Heart right ventricle (tissue), 16 donors: Measurements from ENCODE around the gene MVB12B. TPM values are rescaled to one million over a fixed set of nuclear protein-coding genes. Genes with fewer than 3 reads are reported as not detected.

Experiments
- ATAC-seq, 8 donors: fragments of 200-7000 bp; cut with Tn5 transposase; one replicate each; pipeline ENCODE4 v1.9.1; 2020; ENCODE audit warnings: mild to moderate bottlenecking in 8 of 8, moderate library complexity in 8 of 8, moderate number of reproducible peaks in 1 of 8
- DNase-seq, 2 donors: peaks; one replicate each; pipeline ENCODE4 v3.0.0-alpha.2; 2020
- H3K27ac ChIP-seq, 10 donors: fragments of 200-600 bp; sonication (generic) in 2 of 10; one replicate each; pipeline versions ENCODE4 v1.5.0 to v1.8.0; 2020 to 2022; ENCODE audit warnings: mild to moderate bottlenecking in 3 of 10
- H3K27me3 ChIP-seq, 7 donors: fragments of 200-600 bp; one replicate each; pipeline ENCODE4 v1.8.0; 2021 to 2022; ENCODE audit warnings: mild to moderate bottlenecking in 2 of 7
- H3K36me3 ChIP-seq, 9 donors: fragments of 200-600 bp; sonication (generic) in 1 of 9; one replicate each; pipeline versions ENCODE4 v1.5.0 to v1.8.0; 2020 to 2022; ENCODE audit warnings: mild to moderate bottlenecking in 2 of 9
- H3K4me1 ChIP-seq, 9 donors: fragments of 200-600 bp; sonication (generic) in 1 of 9; one replicate each; pipeline versions ENCODE4 v1.5.0 to v1.8.0; 2020 to 2022; ENCODE audit warnings: mild to moderate bottlenecking in 4 of 9
- H3K4me3 ChIP-seq, 10 donors: fragments of 200-600 bp; sonication (generic) in 2 of 10; one replicate each; pipeline versions ENCODE4 v1.5.0 to v1.8.0; 2020 to 2022; ENCODE audit warnings: mild to moderate bottlenecking in 7 of 10, moderate library complexity in 2 of 10
- H3K9me3 ChIP-seq, 11 donors: fragments of 200-600 bp in 10 of 11; sonication (generic) in 2 of 11; one replicate each; pipeline versions ENCODE4 v1.5.0 to v1.8.0; 2013 to 2022; ENCODE audit warnings: mild to moderate bottlenecking in 2 of 11, control low read depth in 1 of 11, moderate library complexity in 1 of 11
- CTCF ChIP-seq, 9 donors: fragments of 200-600 bp; sonication (generic) in 2 of 9; IDR thresholded peaks; one replicate each; pipeline versions ENCODE4 v1.5.0 to v1.8.0; 2021 to 2022; ENCODE audit warnings: antibody characterized with exemption in 9 of 9, mild to moderate bottlenecking in 5 of 9, moderate library complexity in 1 of 9
- WGBS, 2 donors: extraction: QIAGEN DNeasy Blood & Tissue Kit; methylation state at CpG; one replicate each; pipeline ENCODE4 v1.1.7; 2013; ENCODE audit warnings: inconsistent platforms in 1 of 2; 5-methylcytosine and 5-hydroxymethylcytosine counted together
- intact Hi-C, 10 donors: fragments of 100-400 bp; cut with DNase I; formaldehyde crosslinking; loops; one replicate each; pipeline versions ENCODE4 v1.11.1 to v1.14.2; 2022
- polyA plus RNA-seq, 2 donors: library from polyadenylated mRNA; stranded (reverse); fragments of 200-250 nt; gene quantifications; one replicate each; pipeline ENCODE4 v1.2.3, GENCODE V29; 2013
- total RNA-seq, 10 donors: library from RNA; stranded (reverse); fragmentation: NEBNext Ultra II Directional in 3 of 10; extraction: Animal tissue kit (Norgen Biotek cat#: 25700) in 3 of 10; gene quantifications; one replicate each; pipeline versions ENCODE4 v1.2.1 to v1.2.4, GENCODE V29; 2021 to 2023
- donor health status: Arrhythmogenic right ventricular cardiomyopathy.
- donor health status: ischemic (EF 13 %, LVEDD 7.1; RV severe dilation, severe dysfunction).
- donor health status: healthy with polysubstance abuse.
- donor health status: DM: no; HTN: yes; CAD: no.
- donor health status: DM: no; HTN: no; CAD: no.
- donor health status: ischemic (EF 25% LVEDD 6.9; RV normal size, moderate dysfunction).
- donor health status: ischemic (EF 25% LVEDD 5.7; RV mildly dilated, moderate dysfunction).
- donor health status: healthy.
- donor health status: DM: yes; HTN: yes; CAD: no.
- donor health status: Ischemic cardiomyopathy.
- donor health status: ischemic (EF 35%, LVEDD 5.7; RV mildly dilated, moderate dysfunction).
- donor health status: nonischemic (EF 11% LVEDD 7.7; RV severe dilation, severe dysfunction).
- donor health status: DM: yes; HTN: yes; CAD: no.
- donor health status: PGD.
- donor health status: ischemic (EF 29% LVEDD 5.4; RV normal size, mild dysfunction).
- donor health status: nonischemic (EF 23%, LVEDD 6.1; RV moderate dilation, normal function).

MVB12B gene
- total and polyA plus RNA-seq, 12 donors, result 2.8 to 16.5 (median 10.6) TPM

- DNase-seq, result no peak
- peaks cover 0 to 40% (median 0%) of the 10 kb centered on the region in 9 donors for H3K36me3 ChIP-seq
- ATAC-seq, result no peak
Observed at GRCh38 chr9:126478216-126478981, 151.8 kb downstream of the MVB12B start.

GRCh38 chr9:126479515-126479914, 152.9 kb downstream of the MVB12B start:
- ATAC-seq, result no peak
- H3K27me3 ChIP-seq, result no peaks in the 10 kb centered on the region
- intact Hi-C loops, result no loop called here
- no peak overlapping the region for H3K4me3 ChIP-seq
- H3K36me3 ChIP-seq, result peaks cover 0 to 49% (median 0%) of the 10 kb centered on the region in 9 donors
- WGBS, 2 donors, result 95% methylated on average over 12 of the region's 12 CpGs
- no peak for DNase-seq
- TF ChIP-seq CTCF (IDR thresholded peaks at IDR 0.05), result no peak
- peaks cover 0 to 4% (median 0%) of the 10 kb centered on the region in 9 donors for H3K4me1 ChIP-seq
- H3K9me3 ChIP-seq, result no peaks in the 10 kb centered on the region
- no peak overlapping the region for H3K27ac ChIP-seq

More at GRCh38 chr9:126478216-126478981, 151.8 kb downstream of the MVB12B start:
- WGBS, 2 donors, result 95 to 97% methylated on average over 8 of the region's 8 CpGs
- H3K4me1 ChIP-seq, result peaks cover 0 to 15% (median 0%) of the 10 kb centered on the region in 9 donors
- H3K27ac ChIP-seq, result no peak overlapping the region
- intact Hi-C loops, result no loop called here
- no peak for TF ChIP-seq CTCF (IDR thresholded peaks at IDR 0.05)
- no peak overlapping the region for H3K4me3 ChIP-seq
- H3K9me3 ChIP-seq, result no peaks in the 10 kb centered on the region
- H3K27me3 ChIP-seq, result no peaks in the 10 kb centered on the region

- DNase-seq, result no peak
- no peaks in the 10 kb centered on the region for H3K27me3 ChIP-seq
- intact Hi-C loops, result loop anchor here in 2 of 10 donors (10.0 kb wide), 3 partner anchors 86 to 1076 kb away; no protein-coding TSS in a partner anchor
- ATAC-seq, result no peak
- no peak for TF ChIP-seq CTCF (IDR thresholded peaks at IDR 0.05)
- H3K36me3 ChIP-seq, result peaks cover 0 to 52% (median 0%) of the 10 kb centered on the region in 9 donors
- 82 to 92% methylated on average over 6 of the region's 6 CpGs for WGBS, 2 donors
- H3K4me1 ChIP-seq, result no peaks in the 10 kb centered on the region
- no peak overlapping the region for H3K4me3 ChIP-seq
- H3K27ac ChIP-seq, result no peak overlapping the region
- H3K9me3 ChIP-seq, result no peaks in the 10 kb centered on the region
Observed at GRCh38 chr9:126480813-126481212, 154.2 kb downstream of the MVB12B start.

GRCh38 chr9:126481862-126482261, 155.2 kb downstream of the MVB12B start:
- no peak for ATAC-seq
- WGBS, 2 donors, result 87 to 93% methylated on average over 13 of the region's 13 CpGs
- Histone ChIP-seq H3K27me3 (no peaks in the 10 kb centered on the region), H3K9me3 (no peaks in the 10 kb centered on the region), H3K27ac (no peak overlapping the region), H3K4me1 (no peaks in the 10 kb centered on the region), H3K4me3 (no peak overlapping the region), H3K36me3 (peaks cover 0 to 51% (median 0%) of the 10 kb centered on the region in 9 donors)
- no peak for TF ChIP-seq CTCF (IDR thresholded peaks at IDR 0.05)
- DNase-seq, result no peak
- intact Hi-C loops, result loop anchor here in 2 of 10 donors (10.0 kb wide), 3 partner anchors 87 to 1077 kb away; no protein-coding TSS in a partner anchor
